Mesenchymal stem cell (in vitro differentiated cells and primary cell): ENCODE data around the gene SMARCA4.
"Not testable (repeated sequence)": the region's sequence is repeated elsewhere in the genome, so short reads cannot be mapped to it uniquely, and the experiment has no call there.

ENCODE experiments used
- DNase-seq: peaks from one replicate; pipeline ENCODE4 v3.0.0-alpha.2; 2013
- H2AFZ ChIP-seq: one replicate; pipeline ENCODE4 v1.6.1; 2013; ENCODE audit warnings: low read depth, mild to moderate bottlenecking, control low read depth, inconsistent platforms, low read length, moderate library complexity
- H2AK5ac ChIP-seq: 2 replicates; pipeline ENCODE4 v1.6.1; 2013; ENCODE audit warnings: low read length, moderate library complexity, mild to moderate bottlenecking, inconsistent platforms; ENCODE audit not compliant: severe bottlenecking
- H2BK120ac ChIP-seq: one replicate; pipeline ENCODE4 v1.6.1; 2013; ENCODE audit warnings: low read depth, mild to moderate bottlenecking, inconsistent platforms, low read length, moderate library complexity
- H2BK12ac ChIP-seq, 2 experiments: one replicate each; pipeline ENCODE4 v1.6.1; 2013; ENCODE audit warnings: inconsistent platforms in 2 of 2, low read length in 2 of 2, mild to moderate bottlenecking in 2 of 2, moderate library complexity in 2 of 2, control low read depth in 1 of 2
- H2BK15ac ChIP-seq: one replicate; pipeline ENCODE4 v1.6.1; 2013; ENCODE audit warnings: mild to moderate bottlenecking, low read depth, inconsistent platforms; ENCODE audit not compliant: poor library complexity, severe bottlenecking
- H2BK5ac ChIP-seq: 2 replicates; pipeline ENCODE4 v1.6.1; 2013; ENCODE audit warnings: low read depth, mild to moderate bottlenecking, low read length, control low read depth, inconsistent platforms; ENCODE audit not compliant: poor library complexity, severe bottlenecking
- H3K14ac ChIP-seq, 2 experiments: one replicate each; pipeline ENCODE4 v1.6.1; 2013; ENCODE audit warnings: inconsistent platforms in 2 of 2, low read length in 2 of 2, control low read depth in 1 of 2, mild to moderate bottlenecking in 1 of 2, moderate library complexity in 1 of 2
- H3K18ac ChIP-seq, 2 experiments: one replicate each; pipeline ENCODE4 v1.6.1; 2013; ENCODE audit warnings: inconsistent platforms in 2 of 2, low read length in 2 of 2, control low read depth in 1 of 2, low read depth in 1 of 2, mild to moderate bottlenecking in 1 of 2
- H3K23ac ChIP-seq, 2 experiments: one replicate each; pipeline ENCODE4 v1.6.1; 2013; ENCODE audit warnings: inconsistent platforms in 2 of 2, low read length in 2 of 2, mild to moderate bottlenecking in 2 of 2, moderate library complexity in 2 of 2, control low read depth in 1 of 2
- H3K27ac ChIP-seq: 2 replicates; pipeline ENCODE4 v1.5.1; 2013; ENCODE audit warnings: mild to moderate bottlenecking, moderate library complexity, low read length, control low read depth, inconsistent platforms; ENCODE audit not compliant: poor library complexity, severe bottlenecking
- H3K27me3 ChIP-seq, 2 experiments: 2 replicates each; pipeline versions ENCODE4 v1.6.1 to v1.7.0; 2013; ENCODE audit warnings: low read length in 2 of 2, mild to moderate bottlenecking in 2 of 2, moderate library complexity in 2 of 2, control low read depth in 1 of 2, inconsistent platforms in 1 of 2; ENCODE audit not compliant: control insufficient read depth in 1 of 2, insufficient read depth in 1 of 2
- H3K36me3 ChIP-seq, 2 experiments: 2 replicates each; pipeline versions ENCODE4 v1.6.1 to v1.7.0; 2013; ENCODE audit warnings: low read length in 2 of 2, control low read depth in 1 of 2, inconsistent platforms in 1 of 2, low read depth in 1 of 2, mild to moderate bottlenecking in 1 of 2; ENCODE audit not compliant: insufficient read depth in 2 of 2, control insufficient read depth in 1 of 2
- H3K4ac ChIP-seq, 2 experiments: one replicate each; pipeline ENCODE4 v1.6.1; 2013; ENCODE audit warnings: inconsistent platforms in 2 of 2, low read length in 2 of 2, mild to moderate bottlenecking in 2 of 2, moderate library complexity in 2 of 2, control low read depth in 1 of 2, low read depth in 1 of 2
- H3K4me1 ChIP-seq: 2 replicates; pipeline ENCODE4 v1.6.1; 2013; ENCODE audit warnings: low read depth, low read length, control low read depth; ENCODE audit not compliant: control insufficient read depth, insufficient read depth
- H3K4me2 ChIP-seq: 2 replicates; pipeline ENCODE4 v1.6.1; 2013; ENCODE audit warnings: low read length, mild to moderate bottlenecking, inconsistent platforms; ENCODE audit not compliant: poor library complexity, severe bottlenecking
- H3K4me3 ChIP-seq, 2 experiments: 2 replicates each; pipeline versions ENCODE4 v1.5.1 to v1.7.0; 2013; ENCODE audit warnings: low read length in 2 of 2, mild to moderate bottlenecking in 2 of 2, control low read depth in 1 of 2, low read depth in 1 of 2; ENCODE audit not compliant: insufficient read depth in 1 of 2
- H3K79me1 ChIP-seq: replicated peaks from 2 replicates; pipeline ENCODE4 v1.6.1; 2013; ENCODE audit warnings: mild to moderate bottlenecking, control low read depth, low read length, inconsistent platforms; ENCODE audit not compliant: poor library complexity, severe bottlenecking
- H3K9ac ChIP-seq: 2 replicates; pipeline ENCODE4 v1.7.0; 2013; ENCODE audit warnings: mild to moderate bottlenecking, low read length, moderate library complexity
- H3K9me3 ChIP-seq: 2 replicates; pipeline ENCODE4 v1.7.0; 2013; ENCODE audit warnings: mild to moderate bottlenecking, low read length; ENCODE audit not compliant: control insufficient read depth
- H4K8ac ChIP-seq: one replicate; pipeline ENCODE4 v1.6.1; 2013; ENCODE audit warnings: inconsistent platforms, mild to moderate bottlenecking, low read length, moderate library complexity
- H4K91ac ChIP-seq: one replicate; pipeline ENCODE4 v1.6.1; 2013; ENCODE audit warnings: mild to moderate bottlenecking, low read length, inconsistent platforms
- WGBS: methylation state at CpG from one replicate; pipeline ENCODE4 v1.1.7; 2013; ENCODE audit warnings: mixed read lengths; 5-methylcytosine and 5-hydroxymethylcytosine counted together

SMARCA4 gene

DNA sequence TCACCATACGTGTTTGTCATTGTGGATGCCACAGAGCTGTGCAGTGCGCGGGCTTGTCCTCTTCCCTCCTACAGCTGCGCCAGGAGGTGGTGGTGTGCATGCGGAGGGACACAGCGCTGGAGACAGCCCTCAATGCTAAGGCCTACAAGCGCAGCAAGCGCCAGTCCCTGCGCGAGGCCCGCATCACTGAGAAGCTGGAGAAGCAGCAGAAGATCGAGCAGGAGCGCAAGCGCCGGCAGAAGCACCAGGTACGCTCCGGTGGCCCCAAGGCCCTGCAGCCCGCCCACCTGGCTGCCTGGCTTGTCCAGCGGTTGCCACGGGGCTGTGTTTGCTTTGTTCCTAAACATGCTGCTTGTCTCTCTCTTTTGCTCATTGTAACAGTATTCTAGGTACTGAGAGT lies 30.2 kb downstream of the SMARCA4 start:
- no peak overlapping the region for H2BK12ac ChIP-seq
- H2BK15ac ChIP-seq, result no peak overlapping the region
- H4K91ac ChIP-seq, result no peak overlapping the region
- H3K27me3 ChIP-seq, result no peaks in the 10 kb centered on the region
- H3K4me3 ChIP-seq, result no peak overlapping the region
- no peak overlapping the region for H2BK5ac ChIP-seq
- H3K9ac ChIP-seq, result no peak overlapping the region
- peaks cover 79% of the 10 kb centered on the region in 2 experiments for H3K36me3 ChIP-seq
- no peak for DNase-seq
- H3K4me2 ChIP-seq, result no peak overlapping the region
- H3K9me3 ChIP-seq, result no peaks in the 10 kb centered on the region
- no peak overlapping the region for H2BK120ac ChIP-seq
- no peak overlapping the region for H2AK5ac ChIP-seq
- no peak overlapping the region for H3K27ac ChIP-seq
- no peak overlapping the region for H3K18ac ChIP-seq
- no peak overlapping the region for H4K8ac ChIP-seq
- H3K4me1 ChIP-seq, result no peaks in the 10 kb centered on the region
- no peak overlapping the region for H3K23ac ChIP-seq
- no peak overlapping the region for H3K14ac ChIP-seq
- no peak overlapping the region for H2AFZ ChIP-seq
- no peak overlapping the region for H3K4ac ChIP-seq
- H3K79me1 ChIP-seq, result peaks cover 55% of the 10 kb centered on the region
- 98% methylated on average over 20 of the region's 20 CpGs for WGBS

DNA sequence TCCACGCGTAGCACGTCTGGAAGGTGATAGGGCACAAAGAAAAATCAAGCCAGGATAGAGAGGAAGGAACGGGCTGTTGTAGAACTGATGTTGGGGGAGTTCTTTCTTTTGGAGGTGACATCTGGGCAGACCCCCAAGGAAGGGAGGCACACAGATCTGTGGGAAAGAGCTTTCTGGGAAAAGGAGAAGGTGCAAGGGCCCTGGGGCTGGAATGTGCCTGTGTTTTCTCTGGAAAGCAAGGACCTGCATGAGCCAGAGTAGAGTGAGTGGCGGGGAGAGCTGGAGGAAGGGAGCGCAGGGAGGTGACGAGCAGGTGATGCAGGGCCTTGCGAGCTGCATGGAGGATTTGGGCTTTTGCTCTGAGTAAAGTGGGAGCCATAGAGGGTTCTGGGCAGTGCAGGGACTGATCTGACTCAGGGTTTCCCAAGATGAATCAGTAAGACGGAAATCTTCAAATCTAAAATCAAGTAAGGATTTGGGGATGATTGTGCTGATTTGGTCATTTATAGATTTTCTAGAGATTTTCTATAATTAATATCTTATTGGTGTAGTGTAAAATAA lies 30.8 kb downstream of the SMARCA4 start:
- 95% methylated on average over 7 of the region's 9 CpGs for WGBS

DNA sequence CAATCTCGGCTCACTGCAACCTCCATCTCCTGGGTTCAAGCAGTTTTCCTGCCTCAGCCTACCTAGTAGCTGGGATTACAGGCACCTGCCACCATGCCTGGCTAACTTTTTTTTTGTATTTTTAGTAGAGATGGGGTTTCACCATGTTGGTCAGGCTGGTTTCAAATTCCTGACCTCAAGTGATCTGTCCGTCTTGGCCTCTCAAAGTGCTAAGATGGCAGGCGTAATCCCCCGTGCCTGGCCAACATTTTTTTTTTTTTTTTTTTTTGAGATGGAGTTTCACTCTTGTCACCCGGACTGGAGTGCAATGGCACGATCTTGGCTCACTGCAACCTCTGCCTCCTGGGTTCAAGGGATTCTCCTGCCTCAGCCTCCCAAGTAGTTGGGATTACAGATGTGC lies 31.3 kb downstream of the SMARCA4 start:
- H2BK12ac ChIP-seq, H3K4me1 ChIP-seq, DNase-seq, H3K9me3 ChIP-seq, H3K4ac ChIP-seq, H2AK5ac ChIP-seq, H3K4me3 ChIP-seq, H2AFZ ChIP-seq, H3K9ac ChIP-seq, H4K91ac ChIP-seq, H4K8ac ChIP-seq, H3K27ac ChIP-seq, H3K23ac ChIP-seq, H2BK120ac ChIP-seq, H3K27me3 ChIP-seq, H2BK5ac ChIP-seq, H2BK15ac ChIP-seq, H3K14ac ChIP-seq, H3K4me2 ChIP-seq, H3K18ac ChIP-seq: not testable (repeated sequence)
- WGBS, result 93% methylated on average over 5 of the region's 6 CpGs
- Histone ChIP-seq H3K79me1 (peaks cover 46% of the 10 kb centered on the region), H3K36me3 (peaks cover 77% of the 10 kb centered on the region in 2 experiments)

More for the DNA sequence above, 30.8 kb downstream of the SMARCA4 start:
- peaks cover 50% of the 10 kb centered on the region for H3K79me1 ChIP-seq
- no peaks in the 10 kb centered on the region for H3K27me3 ChIP-seq
- no peak overlapping the region for H3K4me2 ChIP-seq
- H4K8ac ChIP-seq, result no peak overlapping the region
- H2AK5ac ChIP-seq, result no peak overlapping the region
- no peak overlapping the region for H3K27ac ChIP-seq
- H2BK5ac ChIP-seq, result no peak overlapping the region
- no peak overlapping the region for H3K18ac ChIP-seq
- no peak overlapping the region for H2BK120ac ChIP-seq
- no peaks in the 10 kb centered on the region for H3K9me3 ChIP-seq
- H2AFZ ChIP-seq, result no peak overlapping the region
- H3K4me1 ChIP-seq, result no peaks in the 10 kb centered on the region
- H3K36me3 ChIP-seq, result peaks cover 78 to 79% of the 10 kb centered on the region in 2 experiments
- no peak overlapping the region for H3K4ac ChIP-seq
- no peak overlapping the region for H3K4me3 ChIP-seq
- no peak overlapping the region for H4K91ac ChIP-seq
- no peak for DNase-seq
- no peak overlapping the region for H2BK12ac ChIP-seq
- no peak overlapping the region for H3K9ac ChIP-seq
- no peak overlapping the region for H2BK15ac ChIP-seq
- H3K23ac ChIP-seq, result no peak overlapping the region
- no peak overlapping the region for H3K14ac ChIP-seq

DNA sequence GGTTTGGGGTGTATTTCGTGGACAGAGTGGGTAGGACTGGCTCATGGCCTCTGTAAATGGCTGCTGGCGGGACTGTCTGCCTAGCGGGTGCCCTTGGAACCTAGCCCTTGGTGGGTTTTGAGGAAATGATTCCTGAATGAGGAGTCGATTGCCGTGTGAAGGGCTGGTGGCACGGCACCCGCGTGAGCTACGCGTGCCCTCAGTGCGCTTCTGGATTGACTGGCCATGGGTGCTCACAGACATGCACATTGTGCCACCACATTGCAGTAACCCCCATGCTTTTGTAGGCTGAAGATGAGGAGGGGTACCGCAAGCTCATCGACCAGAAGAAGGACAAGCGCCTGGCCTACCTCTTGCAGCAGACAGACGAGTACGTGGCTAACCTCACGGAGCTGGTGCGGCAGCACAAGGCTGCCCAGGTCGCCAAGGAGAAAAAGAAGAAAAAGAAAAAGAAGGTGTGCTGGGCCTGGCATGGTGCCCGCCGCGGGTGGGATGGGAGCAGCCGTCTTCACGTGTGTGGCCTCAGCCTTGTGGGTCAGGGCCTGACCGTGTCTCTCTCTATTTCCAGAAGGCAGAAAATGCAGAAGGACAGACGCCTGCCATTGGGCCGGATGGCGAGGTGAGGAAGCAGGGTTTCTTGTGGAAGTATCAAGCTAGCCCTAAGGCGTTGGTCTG lies 35.2 kb downstream of the SMARCA4 start:
- no peak overlapping the region for H3K14ac ChIP-seq
- H4K8ac ChIP-seq, result no peak overlapping the region
- no peak overlapping the region for H3K4me3 ChIP-seq
- H3K9me3 ChIP-seq, result no peaks in the 10 kb centered on the region
- H3K36me3 ChIP-seq, result peaks cover 71 to 74% of the 10 kb centered on the region in 2 experiments
- peaks cover 35% of the 10 kb centered on the region for H3K79me1 ChIP-seq
- no peak overlapping the region for H3K9ac ChIP-seq
- WGBS, result 98% methylated on average over 29 of the region's 29 CpGs
- no peak overlapping the region for H2BK120ac ChIP-seq
- H2AFZ ChIP-seq, result no peak overlapping the region
- H3K4me2 ChIP-seq, result no peak overlapping the region
- no peak overlapping the region for H3K23ac ChIP-seq
- no peak overlapping the region for H3K4ac ChIP-seq
- H3K27me3 ChIP-seq, result no peaks in the 10 kb centered on the region
- no peak overlapping the region for H2BK15ac ChIP-seq
- no peak overlapping the region for H3K27ac ChIP-seq
- no peak for DNase-seq
- no peak overlapping the region for H2AK5ac ChIP-seq
- no peak overlapping the region for H3K18ac ChIP-seq
- H2BK12ac ChIP-seq, result no peak overlapping the region
- H4K91ac ChIP-seq, result no peak overlapping the region
- H2BK5ac ChIP-seq, result no peak overlapping the region
- H3K4me1 ChIP-seq, result no peaks in the 10 kb centered on the region
